ENCODE measurements around the gene TRPM3.

- no peak for TF ChIP-seq POLR2AphosphoS5 (IDR thresholded peaks at IDR 0.05)
- no peak for TF ChIP-seq CTCF (IDR thresholded peaks at IDR 0.05)
- TF ChIP-seq POLR2A (IDR thresholded peaks at IDR 0.05): no peak
Measured at GRCh38 chr9:70951749-70952727, 169.4 kb downstream of the TRPM3 start.
